Neural cell (in vitro differentiated cells): ENCODE data around the gene SURF2.

ENCODE experiments used
- CTCF ChIP-seq: fragments of 450-650 bp; IDR thresholded peaks from 2 replicates; pipeline ENCODE4 v1.5.1; 2014; ENCODE audit warnings: antibody characterized with exemption, mild to moderate bottlenecking, moderate library complexity; ENCODE audit not compliant: poor library complexity, severe bottlenecking
- EP300 ChIP-seq: fragments of 450-650 bp; conservative IDR thresholded peaks from 2 replicates; pipeline ENCODE4 v1.6.1; 2014; ENCODE audit warnings: antibody characterized with exemption, mild to moderate bottlenecking, moderate library complexity; ENCODE audit not compliant: poor library complexity, severe bottlenecking
- EZH2 ChIP-seq: fragments of 200-600, 300-800 bp; shearing (Covaris generic), sonication (generic); IDR thresholded peaks from 2 replicates; pipeline ENCODE4 v1.6.1; 2014; ENCODE audit warnings: antibody characterized with exemption, low read length, borderline replicate concordance, mild to moderate bottlenecking; ENCODE audit not compliant: insufficient read depth, poor library complexity, severe bottlenecking
- MXI1 ChIP-seq: fragments of 450-650 bp; conservative IDR thresholded peaks from 2 replicates; pipeline ENCODE4 v1.6.1; 2014; ENCODE audit warnings: antibody characterized with exemption, mild to moderate bottlenecking; ENCODE audit not compliant: poor library complexity, severe bottlenecking
- POLR2AphosphoS5 ChIP-seq: IDR thresholded peaks from 2 replicates; pipeline ENCODE4 v1.6.1; 2012
- RAD21 ChIP-seq: fragments of 450-650 bp; conservative IDR thresholded peaks from 2 replicates; pipeline ENCODE4 v1.6.1; 2014; ENCODE audit warnings: antibody characterized with exemption, mild to moderate bottlenecking, moderate library complexity
- TAF1 ChIP-seq: IDR thresholded peaks from 2 replicates; pipeline ENCODE4 v1.6.1; 2012; ENCODE audit warnings: low read depth
- TF ChIP-seq, protein P1 (sequence below): IDR thresholded peaks from 2 replicates; pipeline ENCODE4 v1.6.1; 2012; ENCODE audit warnings: borderline replicate concordance

DNA sequence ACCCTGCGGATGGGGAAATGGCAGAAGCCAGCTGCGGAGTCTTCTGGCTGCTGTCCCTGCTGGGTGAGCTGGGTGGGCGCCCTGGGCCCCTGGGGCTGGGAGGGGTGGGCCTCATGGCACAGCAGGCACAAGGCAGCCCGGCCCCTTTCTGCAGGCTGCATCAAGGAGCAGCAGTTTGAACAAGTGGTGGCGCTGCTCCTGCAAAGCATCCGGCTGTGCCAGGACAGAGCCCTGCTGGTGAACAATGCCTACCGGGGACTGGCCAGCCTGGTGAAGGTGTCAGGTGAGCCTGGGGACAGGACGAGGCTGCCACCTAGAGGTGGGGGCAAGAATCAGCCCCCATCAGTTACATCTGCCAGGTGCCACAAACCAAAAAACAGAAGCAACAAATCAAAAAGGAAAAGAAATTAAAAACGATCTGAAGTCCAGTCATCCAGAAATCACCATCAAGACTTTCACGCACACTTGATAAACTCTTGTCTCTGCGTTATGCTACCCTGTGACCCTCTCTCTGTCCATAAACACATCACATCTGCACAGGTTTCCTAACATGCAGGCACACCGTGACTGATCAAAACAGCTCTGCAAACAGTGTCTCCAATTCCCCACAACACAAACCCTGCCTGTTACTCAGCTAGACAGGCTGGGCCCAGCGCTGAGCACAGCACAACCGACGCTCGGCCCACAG, 47.6 kb downstream of the SURF2 start:
- TF ChIP-seq EZH2 (no peak), CTCF (peak; percentile 18), TAF1 (no peak), EP300 (no peak), POLR2AphosphoS5 (no peak), RAD21 (no peak), MXI1 (no peak)
- TF ChIP-seq, protein P1, sequence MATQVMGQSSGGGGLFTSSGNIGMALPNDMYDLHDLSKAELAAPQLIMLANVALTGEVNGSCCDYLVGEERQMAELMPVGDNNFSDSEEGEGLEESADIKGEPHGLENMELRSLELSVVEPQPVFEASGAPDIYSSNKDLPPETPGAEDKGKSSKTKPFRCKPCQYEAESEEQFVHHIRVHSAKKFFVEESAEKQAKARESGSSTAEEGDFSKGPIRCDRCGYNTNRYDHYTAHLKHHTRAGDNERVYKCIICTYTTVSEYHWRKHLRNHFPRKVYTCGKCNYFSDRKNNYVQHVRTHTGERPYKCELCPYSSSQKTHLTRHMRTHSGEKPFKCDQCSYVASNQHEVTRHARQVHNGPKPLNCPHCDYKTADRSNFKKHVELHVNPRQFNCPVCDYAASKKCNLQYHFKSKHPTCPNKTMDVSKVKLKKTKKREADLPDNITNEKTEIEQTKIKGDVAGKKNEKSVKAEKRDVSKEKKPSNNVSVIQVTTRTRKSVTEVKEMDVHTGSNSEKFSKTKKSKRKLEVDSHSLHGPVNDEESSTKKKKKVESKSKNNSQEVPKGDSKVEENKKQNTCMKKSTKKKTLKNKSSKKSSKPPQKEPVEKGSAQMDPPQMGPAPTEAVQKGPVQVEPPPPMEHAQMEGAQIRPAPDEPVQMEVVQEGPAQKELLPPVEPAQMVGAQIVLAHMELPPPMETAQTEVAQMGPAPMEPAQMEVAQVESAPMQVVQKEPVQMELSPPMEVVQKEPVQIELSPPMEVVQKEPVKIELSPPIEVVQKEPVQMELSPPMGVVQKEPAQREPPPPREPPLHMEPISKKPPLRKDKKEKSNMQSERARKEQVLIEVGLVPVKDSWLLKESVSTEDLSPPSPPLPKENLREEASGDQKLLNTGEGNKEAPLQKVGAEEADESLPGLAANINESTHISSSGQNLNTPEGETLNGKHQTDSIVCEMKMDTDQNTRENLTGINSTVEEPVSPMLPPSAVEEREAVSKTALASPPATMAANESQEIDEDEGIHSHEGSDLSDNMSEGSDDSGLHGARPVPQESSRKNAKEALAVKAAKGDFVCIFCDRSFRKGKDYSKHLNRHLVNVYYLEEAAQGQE = no peak
